HG03159 (cell line): ENCODE measurements around the gene LGALS14.

Source experiments
- ATAC-seq: cut with Tn5 transposase; IDR thresholded peaks from one replicate; pipeline ENCODE4 v1.9.1; 2021; ENCODE audit warnings: mild to moderate bottlenecking, moderate library complexity; ENCODE audit not compliant: unreplicated experiment

LGALS14 gene

GRCh38 chr19:39740395-39740794 lies 36.1 kb downstream of the LGALS14 start:
- no peak for ATAC-seq

GRCh38 chr19:39745643-39746042 lies 41.4 kb downstream of the LGALS14 start:
- no peak for ATAC-seq

GRCh38 chr19:39746836-39747529 lies 42.7 kb downstream of the LGALS14 start:
- ATAC-seq, result no peak

GRCh38 chr19:39749981-39750380 lies 45.7 kb downstream of the LGALS14 start:
- no peak for ATAC-seq

- ATAC-seq, result no peak
Observed at GRCh38 chr19:39752390-39752789, 48.1 kb downstream of the LGALS14 start.

- no peak for ATAC-seq
Observed at GRCh38 chr19:39752795-39753194, 48.5 kb downstream of the LGALS14 start.

- ATAC-seq, result no peak
Observed at GRCh38 chr19:39754544-39754943, 50.3 kb downstream of the LGALS14 start.

GRCh38 chr19:39754971-39755370 lies 50.7 kb downstream of the LGALS14 start:
- ATAC-seq, result no peak
